ENCODE data around the gene CYBRD1.
"Not testable (repeated sequence)": the region's sequence is repeated elsewhere in the genome, so short reads cannot be mapped to it uniquely, and the experiment has no call there.

Gene CYBRD1

GRCh38 chr2:171535528-171535927 lies 13.3 kb downstream of the CYBRD1 start:
- H3K9ac ChIP-seq (ENCODE audit: low read depth, low read length); H3K27ac ChIP-seq (ENCODE audit: low read length); H3K27me3 ChIP-seq (ENCODE audit: insufficient read depth, low read length); H3K36me3 ChIP-seq (ENCODE audit: insufficient read depth, low read depth, low read length); H3K4me1 ChIP-seq (ENCODE audit: insufficient read depth, low read length); H3K9me3 ChIP-seq (ENCODE audit: insufficient read depth, low read depth, low read length); H3K4me3 ChIP-seq (ENCODE audit: low read length): not testable (repeated sequence)

- Histone ChIP-seq H3K36me3 (ENCODE audit: insufficient read depth, low read depth, low read length) (no peaks in the 10 kb centered on the region; the same call in 1 of the 2 replicates), H3K9me3 (ENCODE audit: insufficient read depth, low read depth, low read length) (no peaks in the 10 kb centered on the region), H3K9ac (ENCODE audit: low read depth, low read length) (no peak overlapping the region), H3K27ac (ENCODE audit: low read length) (no peak overlapping the region), H3K4me1 (ENCODE audit: insufficient read depth, low read length) (no peaks in the 10 kb centered on the region), H3K27me3 (ENCODE audit: insufficient read depth, low read length) (no peaks in the 10 kb centered on the region), H3K4me3 (ENCODE audit: low read length) (no peak overlapping the region)
Measured at GRCh38 chr2:171540437-171540836, 18.2 kb downstream of the CYBRD1 start.

- no peak overlapping the region for H3K9ac ChIP-seq (ENCODE audit: low read depth, low read length)
- H3K4me3 ChIP-seq (ENCODE audit: low read length), result no peak overlapping the region
- no peaks in the 10 kb centered on the region for H3K9me3 ChIP-seq (ENCODE audit: insufficient read depth, low read depth, low read length)
- no peaks in the 10 kb centered on the region for H3K4me1 ChIP-seq (ENCODE audit: insufficient read depth, low read length)
- H3K27ac ChIP-seq (ENCODE audit: low read length), result no peak overlapping the region
- no peaks in the 10 kb centered on the region for H3K27me3 ChIP-seq (ENCODE audit: insufficient read depth, low read length)
- no peaks in the 10 kb centered on the region; the same call in 1 of the 2 replicates for H3K36me3 ChIP-seq (ENCODE audit: insufficient read depth, low read depth, low read length)
Measured at GRCh38 chr2:171541202-171541887, 19.1 kb downstream of the CYBRD1 start.

- Histone ChIP-seq H3K4me1 (ENCODE audit: insufficient read depth, low read length) (no peaks in the 10 kb centered on the region), H3K36me3 (ENCODE audit: insufficient read depth, low read depth, low read length) (no peaks in the 10 kb centered on the region; the same call in 1 of the 2 replicates), H3K9me3 (ENCODE audit: insufficient read depth, low read depth, low read length) (no peaks in the 10 kb centered on the region), H3K4me3 (ENCODE audit: low read length) (no peak overlapping the region), H3K27me3 (ENCODE audit: insufficient read depth, low read length) (no peaks in the 10 kb centered on the region), H3K9ac (ENCODE audit: low read depth, low read length) (no peak overlapping the region), H3K27ac (ENCODE audit: low read length) (no peak overlapping the region)
Measured at GRCh38 chr2:171545086-171545485, 22.8 kb downstream of the CYBRD1 start.

- Histone ChIP-seq H3K4me3 (ENCODE audit: low read length) (no peak overlapping the region), H3K27ac (ENCODE audit: low read length) (no peak overlapping the region), H3K4me1 (ENCODE audit: insufficient read depth, low read length) (no peaks in the 10 kb centered on the region), H3K9ac (ENCODE audit: low read depth, low read length) (no peak overlapping the region), H3K27me3 (ENCODE audit: insufficient read depth, low read length) (no peaks in the 10 kb centered on the region), H3K36me3 (ENCODE audit: insufficient read depth, low read depth, low read length) (no peaks in the 10 kb centered on the region), H3K9me3 (ENCODE audit: insufficient read depth, low read depth, low read length) (no peaks in the 10 kb centered on the region)
Measured at GRCh38 chr2:171547256-171547655, 25.0 kb downstream of the CYBRD1 start.

GRCh38 chr2:171547720-171548119 lies 25.4 kb downstream of the CYBRD1 start:
- Histone ChIP-seq H3K9ac (ENCODE audit: low read depth, low read length) (no peak overlapping the region), H3K4me1 (ENCODE audit: insufficient read depth, low read length) (no peaks in the 10 kb centered on the region), H3K36me3 (ENCODE audit: insufficient read depth, low read depth, low read length) (no peaks in the 10 kb centered on the region), H3K27ac (ENCODE audit: low read length) (no peak overlapping the region), H3K9me3 (ENCODE audit: insufficient read depth, low read depth, low read length) (no peaks in the 10 kb centered on the region), H3K4me3 (ENCODE audit: low read length) (no peak overlapping the region), H3K27me3 (ENCODE audit: insufficient read depth, low read length) (no peaks in the 10 kb centered on the region)

GRCh38 chr2:171550613-171551012 lies 28.3 kb downstream of the CYBRD1 start:
- H3K27me3 ChIP-seq (ENCODE audit: insufficient read depth, low read length), result no peaks in the 10 kb centered on the region
- H3K4me3 ChIP-seq (ENCODE audit: low read length), result no peak overlapping the region
- H3K27ac ChIP-seq (ENCODE audit: low read length), result no peak overlapping the region
- no peak overlapping the region for H3K9ac ChIP-seq (ENCODE audit: low read depth, low read length)
- no peaks in the 10 kb centered on the region; the same call in 1 of the 2 replicates for H3K36me3 ChIP-seq (ENCODE audit: insufficient read depth, low read depth, low read length)
- H3K4me1 ChIP-seq (ENCODE audit: insufficient read depth, low read length), result no peaks in the 10 kb centered on the region
- H3K9me3 ChIP-seq (ENCODE audit: insufficient read depth, low read depth, low read length), result no peaks in the 10 kb centered on the region

- Histone ChIP-seq H3K4me3 (ENCODE audit: low read length) (no peak overlapping the region), H3K4me1 (ENCODE audit: insufficient read depth, low read length) (no peaks in the 10 kb centered on the region), H3K9me3 (ENCODE audit: insufficient read depth, low read depth, low read length) (no peaks in the 10 kb centered on the region), H3K27ac (ENCODE audit: low read length) (no peak overlapping the region), H3K27me3 (ENCODE audit: insufficient read depth, low read length) (no peaks in the 10 kb centered on the region), H3K9ac (ENCODE audit: low read depth, low read length) (no peak overlapping the region), H3K36me3 (ENCODE audit: insufficient read depth, low read depth, low read length) (no peaks in the 10 kb centered on the region; the same call in 1 of the 2 replicates)
Measured at GRCh38 chr2:171551836-171552235, 29.6 kb downstream of the CYBRD1 start.

GRCh38 chr2:171553236-171553635 lies 31.0 kb downstream of the CYBRD1 start:
- no peaks in the 10 kb centered on the region; the same call in 1 of the 2 replicates for H3K36me3 ChIP-seq (ENCODE audit: insufficient read depth, low read depth, low read length)
- no peaks in the 10 kb centered on the region for H3K27me3 ChIP-seq (ENCODE audit: insufficient read depth, low read length)
- H3K4me1 ChIP-seq (ENCODE audit: insufficient read depth, low read length), result no peaks in the 10 kb centered on the region
- H3K27ac ChIP-seq (ENCODE audit: low read length), result no peak overlapping the region
- H3K4me3 ChIP-seq (ENCODE audit: low read length), result no peak overlapping the region
- H3K9ac ChIP-seq (ENCODE audit: low read depth, low read length), result no peak overlapping the region
- no peaks in the 10 kb centered on the region for H3K9me3 ChIP-seq (ENCODE audit: insufficient read depth, low read depth, low read length)

GRCh38 chr2:171553858-171554257 lies 31.6 kb downstream of the CYBRD1 start:
- Histone ChIP-seq H3K27me3 (ENCODE audit: insufficient read depth, low read length) (no peaks in the 10 kb centered on the region), H3K36me3 (ENCODE audit: insufficient read depth, low read depth, low read length) (no peaks in the 10 kb centered on the region; the same call in 1 of the 2 replicates), H3K4me1 (ENCODE audit: insufficient read depth, low read length) (no peaks in the 10 kb centered on the region), H3K27ac (ENCODE audit: low read length) (no peak overlapping the region), H3K9ac (ENCODE audit: low read depth, low read length) (no peak overlapping the region), H3K4me3 (ENCODE audit: low read length) (no peak overlapping the region), H3K9me3 (ENCODE audit: insufficient read depth, low read depth, low read length) (no peaks in the 10 kb centered on the region)

- H3K36me3 ChIP-seq (ENCODE audit: insufficient read depth, low read depth, low read length), result no peaks in the 10 kb centered on the region; the same call in 1 of the 2 replicates
- H3K27me3 ChIP-seq (ENCODE audit: insufficient read depth, low read length), result no peaks in the 10 kb centered on the region
- no peaks in the 10 kb centered on the region for H3K4me1 ChIP-seq (ENCODE audit: insufficient read depth, low read length)
- H3K9me3 ChIP-seq (ENCODE audit: insufficient read depth, low read depth, low read length), result no peaks in the 10 kb centered on the region
- no peak overlapping the region for H3K27ac ChIP-seq (ENCODE audit: low read length)
- no peak overlapping the region for H3K9ac ChIP-seq (ENCODE audit: low read depth, low read length)
- no peak overlapping the region for H3K4me3 ChIP-seq (ENCODE audit: low read length)
Measured at GRCh38 chr2:171554991-171555615, 32.8 kb downstream of the CYBRD1 start.

GRCh38 chr2:171557363-171557762 lies 35.1 kb downstream of the CYBRD1 start:
- Histone ChIP-seq H3K27ac (ENCODE audit: low read length) (no peak overlapping the region), H3K4me3 (ENCODE audit: low read length) (no peak overlapping the region), H3K4me1 (ENCODE audit: insufficient read depth, low read length) (no peaks in the 10 kb centered on the region), H3K9ac (ENCODE audit: low read depth, low read length) (no peak overlapping the region), H3K27me3 (ENCODE audit: insufficient read depth, low read length) (no peaks in the 10 kb centered on the region), H3K36me3 (ENCODE audit: insufficient read depth, low read depth, low read length) (no peaks in the 10 kb centered on the region; the same call in 1 of the 2 replicates), H3K9me3 (ENCODE audit: insufficient read depth, low read depth, low read length) (no peaks in the 10 kb centered on the region)
